HuH-7 (cell line): ENCODE measurements around the gene IGSF8.

Experiments
- DNase-seq: peaks from one replicate; pipeline ENCODE4 v3.0.0; 2011; ENCODE audit warnings: low spot score

IGSF8 gene

DNA sequence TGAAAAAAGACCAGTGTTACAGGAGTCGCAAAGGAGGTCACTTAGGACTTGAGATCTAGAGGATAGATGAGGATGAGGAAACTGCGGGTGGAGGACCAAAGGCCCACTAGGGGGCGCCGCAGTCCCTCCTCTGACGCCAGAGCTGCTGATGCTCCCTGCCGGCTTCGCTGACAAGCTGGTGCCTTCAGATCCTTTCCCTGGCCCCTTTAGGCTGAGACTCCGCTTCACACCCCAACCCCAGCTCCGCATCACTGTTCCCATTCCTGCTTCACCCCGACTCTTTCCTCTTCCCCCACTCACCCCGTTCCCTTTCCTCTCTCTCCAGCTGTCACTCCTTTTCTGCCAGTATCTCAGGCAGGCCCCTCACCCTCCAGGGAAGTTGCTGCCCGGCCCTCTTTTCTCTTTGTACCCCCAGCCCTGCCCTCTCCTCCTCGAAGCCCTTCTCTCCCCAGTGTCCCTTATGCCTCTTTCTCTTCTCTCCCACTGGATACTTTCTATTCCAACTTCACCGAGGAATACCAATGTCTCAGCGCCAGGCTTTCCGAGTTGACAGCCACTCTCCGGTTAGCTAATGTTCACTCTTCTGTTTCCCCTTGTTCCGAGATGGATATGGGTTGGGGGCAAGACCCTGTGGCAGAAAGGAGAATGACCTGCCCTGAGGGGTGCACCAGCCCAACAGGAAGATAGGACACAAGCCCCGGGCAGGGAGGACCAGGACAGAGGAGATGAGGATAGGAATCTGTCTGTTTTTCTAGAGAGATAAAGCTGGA is 12.5 kb downstream of the IGSF8 start:
- peak; percentile 98 for DNase-seq

DNA sequence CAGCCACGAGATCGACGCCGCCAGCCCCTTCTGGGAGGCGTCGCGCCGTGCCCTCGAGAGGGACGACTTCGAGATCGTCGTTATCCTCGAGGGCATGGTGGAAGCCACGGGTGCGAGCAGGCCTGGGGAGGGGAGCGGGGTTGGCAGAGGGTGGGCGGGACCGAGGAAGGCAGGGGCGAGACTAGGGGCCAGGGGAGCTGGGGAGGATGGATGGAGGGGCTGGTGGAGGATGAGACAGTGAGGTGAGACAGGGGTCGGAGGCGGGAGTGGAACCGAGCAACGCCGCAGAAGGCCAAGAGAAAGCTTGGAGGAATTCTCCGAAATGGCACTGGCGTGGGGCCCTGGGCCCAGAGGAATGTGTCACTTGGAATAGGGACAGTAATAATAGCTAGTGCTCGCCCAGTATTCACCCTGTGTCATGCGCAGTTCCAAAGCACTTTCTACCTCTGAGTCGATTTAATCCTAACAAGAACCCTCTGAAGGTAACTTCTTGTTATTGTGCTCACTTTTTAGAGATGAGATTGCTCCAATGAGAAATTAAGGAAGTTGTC is 13.6 kb downstream of the IGSF8 start:
- DNase-seq = no peak

DNA sequence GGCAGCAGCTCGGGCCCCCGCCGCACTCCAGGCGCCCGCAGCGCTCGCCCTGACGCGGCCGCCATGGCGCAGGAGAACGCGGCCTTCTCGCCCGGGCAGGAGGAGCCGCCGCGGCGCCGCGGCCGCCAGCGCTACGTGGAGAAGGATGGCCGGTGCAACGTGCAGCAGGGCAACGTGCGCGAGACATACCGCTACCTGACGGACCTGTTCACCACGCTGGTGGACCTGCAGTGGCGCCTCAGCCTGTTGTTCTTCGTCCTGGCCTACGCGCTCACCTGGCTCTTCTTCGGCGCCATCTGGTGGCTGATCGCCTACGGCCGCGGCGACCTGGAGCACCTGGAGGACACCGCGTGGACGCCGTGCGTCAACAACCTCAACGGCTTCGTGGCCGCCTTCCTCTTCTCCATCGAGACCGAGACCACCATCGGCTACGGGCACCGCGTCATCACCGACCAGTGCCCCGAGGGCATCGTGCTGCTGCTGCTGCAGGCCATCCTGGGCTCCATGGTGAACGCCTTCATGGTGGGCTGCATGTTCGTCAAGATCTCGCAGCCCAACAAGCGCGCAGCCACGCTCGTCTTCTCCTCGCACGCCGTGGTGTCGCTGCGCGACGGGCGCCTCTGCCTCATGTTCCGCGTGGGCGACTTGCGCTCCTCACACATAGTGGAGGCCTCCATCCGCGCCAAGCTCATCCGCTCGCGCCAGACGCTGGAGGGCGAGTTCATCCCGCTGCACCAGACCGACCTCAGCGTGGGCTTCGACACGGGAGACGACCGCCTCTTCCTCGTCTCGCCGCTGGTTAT is 14.2 kb downstream of the IGSF8 start:
- peak; percentile 87 for DNase-seq

DNA sequence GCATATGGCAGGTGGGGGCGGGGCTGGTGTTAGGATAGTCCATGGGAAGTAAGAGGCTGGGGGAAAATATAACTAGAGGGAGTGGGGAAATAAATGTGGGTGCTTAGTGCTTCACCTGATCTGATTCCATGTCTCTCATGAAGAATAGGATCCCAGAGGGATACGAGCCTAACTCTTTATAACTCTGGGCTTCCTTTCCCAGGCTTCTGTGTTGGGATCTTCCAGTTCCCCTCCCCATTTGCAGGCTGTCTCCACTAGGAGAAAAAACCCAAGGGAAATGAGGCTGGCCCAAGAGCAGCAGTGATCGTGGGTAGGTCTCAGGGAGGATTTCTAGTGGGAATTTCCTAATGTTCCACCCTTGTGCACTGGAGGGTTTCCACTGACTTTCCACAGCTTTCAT is 15.5 kb downstream of the IGSF8 start:
- DNase-seq = no peak

DNA sequence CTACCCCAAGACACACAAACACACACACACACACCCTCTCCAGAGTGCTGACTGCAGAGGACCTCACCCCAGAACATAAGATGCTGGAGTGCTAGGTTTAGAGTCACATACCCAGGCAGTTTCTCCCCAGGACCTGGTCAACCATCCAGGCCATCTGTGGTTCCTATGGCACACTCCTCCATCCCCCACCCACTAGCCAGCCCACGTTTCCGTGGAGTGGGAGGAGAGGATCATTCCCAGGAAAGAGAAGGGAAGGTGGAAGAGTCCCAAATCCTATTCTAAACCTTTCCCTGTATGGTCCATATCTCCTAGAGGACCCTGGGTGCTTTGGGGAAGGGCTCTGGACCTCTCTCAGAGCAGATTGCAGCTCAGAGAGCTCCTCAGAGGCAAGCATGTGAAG is 15.9 kb downstream of the IGSF8 start:
- DNase-seq = no peak

DNA sequence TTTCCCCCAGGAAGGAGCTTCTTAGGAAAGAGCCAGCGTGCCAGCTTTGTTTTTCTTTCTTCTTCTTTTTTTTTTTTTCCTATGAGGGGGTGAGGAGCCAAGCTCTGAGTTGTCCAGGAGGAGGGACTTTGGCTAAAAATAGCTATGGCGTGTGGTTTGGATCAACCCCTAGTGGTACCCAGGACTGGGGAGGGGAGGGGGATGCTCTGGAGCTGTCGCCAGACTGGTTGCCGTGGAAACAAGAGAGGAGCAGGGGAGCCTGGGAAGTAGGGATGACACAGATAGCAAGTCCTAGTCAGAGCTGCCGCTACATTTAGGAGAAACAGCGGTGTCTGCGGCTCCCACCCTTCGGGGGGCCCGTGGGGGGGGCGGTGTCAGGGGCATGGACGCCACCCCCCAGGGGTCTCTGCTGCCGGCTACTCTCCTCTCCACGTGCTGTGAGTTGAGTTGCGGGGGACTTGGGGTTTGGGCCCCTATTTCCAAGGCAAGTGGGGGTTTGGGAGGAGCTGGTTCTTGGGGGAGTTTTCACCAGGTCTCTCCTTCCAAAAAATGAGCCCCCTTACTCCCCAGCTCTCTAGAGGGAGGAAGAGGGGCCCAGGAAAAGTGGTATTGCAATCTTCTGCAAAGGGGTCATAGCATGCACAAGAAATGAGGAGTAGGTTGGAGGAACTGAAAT is 17.0 kb downstream of the IGSF8 start, which contains the start of gene KCNJ9:
Gene KCNJ9, plus strand, starts transcription at position 278 of the 676 bp plus-strand sequence. CDS start 2,493 bp downstream, outside the sequence.
- DNase-seq = no peak

DNA sequence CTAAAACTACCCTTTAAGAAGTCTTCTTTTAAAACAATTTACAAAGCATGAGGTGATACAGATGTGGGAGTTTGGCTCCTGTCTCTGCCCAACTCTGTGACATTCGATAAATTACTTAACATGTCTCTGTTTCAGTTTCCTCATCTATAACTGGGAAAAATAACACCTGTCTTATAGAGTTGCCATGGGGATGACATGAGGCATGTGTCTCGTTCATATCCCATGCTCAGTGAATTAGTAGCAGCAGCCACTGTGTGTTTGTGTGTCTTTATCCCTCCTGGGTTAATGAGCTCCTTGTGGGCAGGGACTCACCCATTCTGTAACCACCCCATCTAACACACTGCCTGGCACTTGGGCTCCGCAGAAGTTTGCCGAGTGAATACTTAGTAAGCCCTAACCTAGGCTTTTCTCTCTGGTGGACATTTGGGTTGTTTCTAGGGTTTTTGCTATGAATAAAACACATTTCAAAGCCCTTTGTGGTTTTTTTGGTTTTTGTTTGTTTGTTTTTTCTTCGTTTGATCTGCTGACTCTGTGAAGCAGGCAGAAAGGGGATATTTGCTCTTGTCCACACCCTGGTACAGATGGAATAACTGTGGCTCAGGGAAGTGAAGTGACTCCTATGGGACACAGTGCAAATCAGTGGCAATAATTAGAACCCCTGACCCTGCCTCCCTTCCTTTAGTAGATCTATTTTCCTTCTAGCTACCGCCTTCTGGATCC is 17.9 kb downstream of the IGSF8 start:
- DNase-seq = no peak

DNA sequence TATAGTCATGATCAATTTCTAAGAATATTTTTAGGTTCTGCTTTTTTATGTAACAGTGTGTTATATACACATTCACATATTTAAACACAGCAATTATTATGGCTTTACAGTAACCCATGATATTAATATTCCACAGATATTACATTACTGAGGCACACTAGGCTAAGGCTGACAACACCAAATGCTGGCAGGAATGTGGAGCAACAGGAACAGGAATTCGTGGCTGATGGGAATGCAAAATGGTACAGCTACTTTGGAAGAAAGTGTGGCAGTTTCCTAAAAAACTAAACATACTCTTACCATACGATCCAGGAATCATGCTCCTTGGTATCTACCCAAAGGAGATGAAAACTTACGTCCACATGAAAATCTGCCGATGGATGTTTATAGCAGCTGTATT is 19.0 kb downstream of the IGSF8 start:
- no peak for DNase-seq

DNA sequence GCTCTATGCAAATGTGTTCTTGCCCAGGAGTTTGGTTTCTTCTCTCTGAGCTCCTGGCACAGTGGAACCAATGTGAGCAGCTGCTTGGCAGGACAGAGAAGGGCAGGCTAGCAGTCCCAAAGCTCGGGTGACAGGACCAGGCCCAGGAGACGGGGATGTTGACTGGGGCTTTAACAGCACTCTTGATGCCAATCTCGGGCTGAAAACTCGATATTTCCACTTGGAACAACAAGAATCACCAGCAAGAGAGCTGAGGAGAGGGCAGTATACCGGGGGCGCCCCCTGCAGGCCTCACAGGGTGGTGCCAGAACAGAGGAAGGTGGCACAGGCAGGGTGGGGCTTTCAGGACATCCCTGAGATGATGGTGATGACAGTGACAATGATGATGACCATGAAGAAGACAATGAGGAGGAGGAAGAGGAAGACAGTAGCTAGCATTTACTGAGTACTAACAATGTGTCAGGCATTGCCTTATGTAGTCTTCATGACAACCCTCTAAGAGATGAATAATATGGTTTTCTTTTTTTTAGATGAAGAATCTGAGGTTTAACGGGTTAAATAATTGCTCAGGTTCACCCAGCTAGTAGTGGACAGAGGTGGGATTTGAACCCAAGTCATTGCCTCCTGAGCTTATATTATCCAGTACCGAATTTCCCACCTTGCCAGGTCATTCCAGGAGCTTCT is 19.8 kb downstream of the IGSF8 start:
- peak; percentile 73 for DNase-seq

DNA sequence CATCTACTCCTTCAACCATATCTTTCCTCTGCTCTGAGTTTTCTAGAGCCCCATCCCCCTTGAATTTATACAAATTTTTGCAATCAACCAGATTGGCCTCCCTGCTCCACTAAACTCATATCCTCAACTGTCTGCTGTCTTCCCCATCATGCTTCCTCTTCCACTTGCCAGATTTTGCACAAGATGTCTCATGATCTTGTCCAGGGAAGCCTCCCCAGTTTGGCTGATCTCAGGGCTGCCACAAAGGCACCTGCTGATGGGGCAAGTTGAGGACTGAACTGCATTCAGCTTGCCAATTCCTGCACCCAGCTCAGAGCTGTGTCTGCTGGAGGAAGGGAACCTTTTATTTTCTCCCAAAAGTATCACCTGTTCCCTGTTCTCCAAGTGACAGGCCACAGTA is 20.9 kb downstream of the IGSF8 start:
- DNase-seq = no peak

DNA sequence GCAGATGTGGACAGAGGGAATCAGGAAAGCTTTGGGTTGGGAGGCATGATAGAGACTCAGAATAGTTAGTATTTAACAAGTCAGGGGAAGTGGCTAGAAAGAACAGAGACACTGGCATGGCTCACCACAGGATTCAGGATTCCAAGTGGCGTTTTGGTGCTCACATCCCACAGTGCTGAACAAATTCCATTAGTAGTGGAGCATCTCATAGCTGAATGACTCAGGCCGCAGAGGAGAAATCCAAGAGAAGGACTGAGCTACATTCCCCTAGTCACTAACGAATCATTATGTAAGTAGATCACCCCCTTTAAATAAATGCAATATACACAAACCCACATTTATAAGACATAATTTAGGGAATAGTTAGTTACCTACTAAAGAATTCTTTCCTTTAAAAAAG is 22.1 kb downstream of the IGSF8 start:
- DNase-seq = no peak

DNA sequence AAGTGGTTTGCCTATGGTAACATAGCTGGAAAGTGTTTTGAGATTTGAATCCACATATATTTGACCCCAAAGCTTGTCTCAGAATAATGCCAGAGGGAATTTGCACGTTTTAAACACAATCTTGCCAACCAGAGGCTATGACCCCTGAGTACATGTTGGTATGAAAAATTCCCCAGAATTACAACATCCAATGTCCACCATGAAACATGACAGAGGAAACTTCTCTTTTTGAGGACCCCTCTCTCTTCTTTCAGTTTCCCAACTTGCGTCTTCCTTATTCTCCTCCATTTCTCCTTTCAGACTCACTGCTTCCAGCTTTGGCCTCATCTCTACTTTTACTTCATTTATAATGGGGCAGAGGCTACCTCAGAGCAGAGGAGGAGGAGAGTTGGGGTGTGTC is 22.6 kb downstream of the IGSF8 start:
- DNase-seq = no peak

DNA sequence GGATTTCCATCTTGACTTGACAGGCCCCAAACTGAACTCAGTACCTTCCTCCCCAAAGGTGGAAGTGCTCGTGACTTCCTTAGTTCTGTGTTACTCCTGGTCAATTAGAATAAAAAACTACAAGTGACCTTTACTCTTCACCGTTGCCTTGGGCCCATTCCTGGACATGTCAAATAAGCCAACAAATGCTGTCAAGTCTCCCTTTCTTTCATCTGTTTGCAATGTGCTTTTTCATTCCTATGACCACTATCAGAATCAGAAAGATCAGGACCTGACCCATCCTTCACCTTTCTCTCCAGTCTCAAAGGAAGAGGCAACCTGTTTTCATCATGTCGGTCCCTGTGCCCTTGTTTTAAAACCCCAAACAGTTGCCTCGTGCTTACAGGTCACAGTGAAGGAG is 23.6 kb downstream of the IGSF8 start:
- no peak for DNase-seq

DNA sequence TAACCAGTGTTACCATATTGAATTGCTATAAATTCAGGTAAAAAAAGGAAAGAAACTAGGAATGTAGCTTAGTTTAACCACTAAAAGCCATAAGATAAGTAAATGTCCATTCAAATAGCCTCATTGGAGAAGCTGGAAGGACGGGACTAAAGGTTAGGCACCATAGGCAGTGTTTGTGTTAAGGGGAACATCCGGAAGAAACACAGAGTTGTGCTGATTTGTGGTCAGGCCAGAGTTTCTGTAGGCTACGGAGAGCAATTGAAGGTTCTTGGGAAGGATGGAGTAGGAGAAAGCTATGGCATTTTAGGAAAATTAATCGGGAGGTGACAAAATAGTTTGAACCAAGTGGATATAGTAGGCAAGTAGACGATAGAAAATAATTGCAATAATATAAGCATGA is 27.1 kb downstream of the IGSF8 start:
- DNase-seq = no peak

DNA sequence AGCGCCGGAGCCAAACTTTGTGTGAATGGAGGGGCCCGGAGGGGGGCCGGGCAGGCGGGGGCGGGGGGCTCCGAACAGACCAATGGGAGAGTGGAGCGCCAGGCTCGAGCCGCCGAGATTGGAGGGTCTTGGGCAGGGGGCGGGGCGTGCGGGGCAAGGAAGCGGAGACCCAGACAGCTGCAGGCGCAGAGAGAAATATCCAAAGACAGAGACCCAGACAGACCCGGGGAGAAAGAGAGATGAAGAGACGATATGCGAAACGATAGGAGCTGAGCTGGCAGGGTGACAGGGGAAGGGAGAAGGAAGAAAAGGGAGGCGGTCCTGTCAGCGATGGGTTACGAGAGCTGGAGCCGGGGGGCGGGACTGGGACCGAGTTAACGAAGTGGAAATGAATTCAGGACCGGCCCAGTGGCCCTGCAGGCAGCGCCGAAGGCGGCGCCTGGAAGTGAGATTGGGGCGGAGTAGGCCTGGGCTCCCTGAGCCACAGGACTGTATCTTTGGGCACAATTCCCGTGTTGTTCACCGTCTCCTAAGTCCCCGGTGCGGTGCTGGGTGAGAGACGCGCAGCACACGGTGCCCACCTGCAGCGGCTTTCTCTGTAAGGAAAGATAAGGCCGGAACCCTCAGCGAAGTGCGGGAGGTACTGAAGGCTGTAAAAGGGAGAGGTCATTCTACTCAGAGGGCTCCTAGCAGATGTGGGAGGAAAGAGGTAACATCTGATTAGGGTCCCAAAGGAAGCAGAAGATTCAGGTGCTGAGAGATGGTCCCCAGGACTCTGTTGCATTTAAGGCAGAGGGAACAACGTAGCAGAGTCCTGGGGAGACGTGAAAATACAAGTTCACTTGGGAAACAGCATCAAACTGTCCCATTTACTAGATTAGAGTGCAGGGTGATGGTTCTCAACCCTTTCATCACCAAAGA is 27.9 kb downstream of the IGSF8 start:
- DNase-seq = peak; percentile 69

DNA sequence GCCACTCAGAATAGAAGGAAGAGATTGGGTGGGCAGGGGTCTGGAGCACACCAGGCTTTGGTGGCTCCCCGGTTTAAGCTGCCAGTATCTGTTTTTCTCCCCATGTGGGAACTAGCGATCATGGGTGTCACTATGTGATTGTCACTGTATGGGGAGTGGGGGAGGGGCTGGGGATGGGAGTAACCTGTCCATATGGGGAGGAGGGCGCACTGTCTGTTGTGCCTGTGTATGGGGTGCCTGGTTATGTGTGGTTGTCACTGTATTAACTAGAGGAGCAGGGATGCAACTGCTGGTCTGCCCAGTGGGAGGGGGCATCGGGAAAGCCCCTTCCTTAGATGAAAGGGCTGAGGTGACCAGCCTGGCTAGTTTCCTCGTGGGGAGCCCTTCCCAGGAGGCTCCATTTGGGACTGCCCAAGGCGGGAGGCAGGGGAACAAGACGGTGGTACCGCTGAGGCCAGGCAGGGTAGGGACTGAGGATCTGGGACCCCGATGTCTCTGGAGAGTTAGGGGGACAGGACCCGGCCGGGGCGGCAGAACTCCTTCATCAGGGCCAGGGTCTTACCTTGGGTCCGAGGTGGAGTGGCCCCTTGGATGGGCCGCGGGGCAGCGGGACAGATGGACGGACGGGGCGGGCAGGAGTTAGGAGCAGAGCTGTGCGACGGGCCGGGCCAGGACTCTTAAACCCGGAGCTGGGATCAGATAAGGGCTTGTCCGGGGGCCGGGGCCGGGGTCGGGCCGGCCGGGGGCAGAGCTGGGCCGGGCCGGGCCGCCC is 28.8 kb downstream of the IGSF8 start, which contains the start of gene KCNJ10:
Gene KCNJ10, minus strand, starts transcription at position 701 of the 772 bp plus-strand sequence. CDS start 27,628 bp downstream, outside the sequence.
- no peak for DNase-seq

DNA sequence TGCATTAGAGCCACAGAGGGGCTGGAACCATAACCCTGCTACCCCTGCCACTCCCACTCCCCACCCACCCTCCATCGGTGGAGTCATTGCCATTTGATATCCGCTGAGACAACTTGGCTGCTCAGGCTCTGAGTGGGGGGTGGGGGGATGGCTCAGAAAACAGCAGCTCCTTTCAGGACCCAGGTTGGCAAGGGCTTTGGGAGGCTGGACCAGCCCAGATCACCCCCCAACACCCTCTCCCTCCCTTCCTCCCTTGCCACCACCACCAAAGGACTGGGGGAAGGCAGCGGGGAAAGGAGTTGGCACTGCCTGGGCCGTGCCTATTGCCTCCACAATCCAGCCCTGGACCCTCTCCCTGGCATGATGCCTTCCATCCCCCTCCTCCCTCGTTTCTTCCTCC is 30.2 kb downstream of the IGSF8 start:
- DNase-seq = no peak

DNA sequence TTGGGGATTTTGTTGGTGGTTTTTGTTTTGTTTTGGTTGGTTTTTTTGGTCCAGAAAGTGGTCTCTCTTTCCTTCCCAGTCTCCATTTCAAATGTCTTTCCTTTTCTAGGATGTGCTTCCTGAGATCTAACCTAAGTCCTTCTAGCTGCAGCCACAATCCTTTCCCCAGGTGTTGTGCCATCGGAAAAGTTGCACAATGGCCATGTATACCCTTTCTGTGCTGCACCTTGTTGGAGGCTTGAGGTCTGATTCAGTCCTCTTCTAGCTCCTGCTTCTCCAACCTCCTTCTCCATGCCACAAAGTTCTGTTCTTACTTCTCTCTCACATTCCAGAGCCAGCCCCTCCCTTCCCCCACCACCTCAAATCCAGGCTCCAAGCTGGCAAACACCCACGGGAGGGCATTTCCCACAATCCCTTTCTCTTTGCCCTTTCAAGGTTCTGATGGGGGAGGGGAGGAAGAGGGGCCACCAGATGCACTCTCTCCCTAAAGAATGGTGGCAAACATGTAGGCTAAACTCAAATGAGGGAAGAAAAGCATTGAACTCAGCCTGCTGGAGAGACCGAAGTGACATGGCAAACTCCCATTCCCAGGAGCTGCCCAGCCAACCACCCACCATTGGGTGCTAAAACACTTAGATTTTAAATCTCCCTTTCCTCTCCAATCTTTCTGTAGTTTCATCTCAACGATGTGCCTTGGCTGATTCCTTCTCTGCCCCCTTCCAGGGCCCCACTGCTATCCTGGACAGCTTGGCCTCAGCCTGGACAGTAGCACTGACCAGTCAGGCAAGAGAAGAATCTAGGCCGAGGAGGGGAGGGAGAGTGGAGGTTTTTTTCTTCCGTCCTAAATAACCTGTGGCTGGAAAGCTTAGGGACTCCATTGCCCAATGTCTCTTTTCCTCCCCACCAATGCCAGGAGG is 31.3 kb downstream of the IGSF8 start:
- DNase-seq = no peak
